Sciatic nerve (tissue), 2 donors: Measurements from ENCODE around the gene EPN2. TPM values are rescaled to one million over a fixed set of nuclear protein-coding genes. Genes with fewer than 3 reads are reported as not detected.
A peak's percentile ranks its signal among the peaks of the same experiment; 100 is the strongest.

Experiments
- ATAC-seq: fragments of 200-7000 bp; cut with Tn5 transposase; one replicate; pipeline ENCODE4 v1.9.1; 2020; ENCODE audit warnings: mild to moderate bottlenecking, moderate library complexity
- DNase-seq: peaks from one replicate; pipeline ENCODE4 v3.0.0-alpha.2; 2020; ENCODE audit warnings: low spot score
- intact Hi-C: fragments of 100-400 bp; cut with DNase I; formaldehyde crosslinking; loops from one replicate; pipeline ENCODE4 v1.14.2; 2022
- total RNA-seq: library from RNA; stranded (reverse); fragmentation: NEBNext Ultra II Directional; extraction: Animal tissue kit (Norgen Biotek cat#: 25700); gene quantifications from one replicate; pipeline ENCODE4 v1.2.1, GENCODE V29; 2021
- donor health status: DM: no; HTN: no; CAD: no.
- donor health status: DM: no; HTN: no; CAD: no.

The EPN2 gene
- total RNA-seq, 1 donor from 2014 or later, result 76.6 TPM

- ATAC-seq (peak; percentile 72), DNase-seq (no peak)
- intact Hi-C loops, result no loop called here
These were observed 67.0 kb downstream of the EPN2 start for GRCh38 chr17:19304209-19304608.

- DNase-seq (no peak), ATAC-seq (no peak)
- intact Hi-C loops, result no loop called here
These were observed 67.6 kb downstream of the EPN2 start for GRCh38 chr17:19304751-19305150.

- intact Hi-C loops, result no loop called here
- no peak for DNase-seq
These were observed 68.1 kb downstream of the EPN2 start for GRCh38 chr17:19305256-19305655.

GRCh38 chr17:19305761-19306159 lies 68.6 kb downstream of the EPN2 start:
- ATAC-seq, result no peak
- no peak for DNase-seq
- intact Hi-C loops, result no loop called here

More at GRCh38 chr17:19305256-19305655, 68.1 kb downstream of the EPN2 start:
- ATAC-seq, result no peak

- ATAC-seq, result peak; percentile 54
- no peak for DNase-seq
- intact Hi-C loops, result no loop called here
These were observed 69.3 kb downstream of the EPN2 start for GRCh38 chr17:19306160-19307111.

- DNase-seq (no peak), ATAC-seq (no peak)
- intact Hi-C loops, result no loop called here
These were observed 70.4 kb downstream of the EPN2 start for GRCh38 chr17:19307521-19307920.

GRCh38 chr17:19308398-19308797 lies 71.2 kb downstream of the EPN2 start:
- DNase-seq (no peak), ATAC-seq (no peak)
- intact Hi-C loops, result no loop called here

GRCh38 chr17:19309701-19310100 lies 72.5 kb downstream of the EPN2 start:
- ATAC-seq (no peak), DNase-seq (no peak)
- intact Hi-C loops, result no loop called here

- intact Hi-C loops, result no loop called here
- ATAC-seq (no peak), DNase-seq (no peak)
These were observed 73.0 kb downstream of the EPN2 start for GRCh38 chr17:19310151-19310550.

- DNase-seq, result no peak
- intact Hi-C loops, result no loop called here
- ATAC-seq, result no peak
These were observed 73.8 kb downstream of the EPN2 start for GRCh38 chr17:19311016-19311415.

- DNase-seq, result no peak
These were observed 74.5 kb downstream of the EPN2 start for GRCh38 chr17:19311421-19312215.

GRCh38 chr17:19312406-19312805 lies 75.2 kb downstream of the EPN2 start:
- intact Hi-C loops, result no loop called here
- ATAC-seq (no peak), DNase-seq (no peak)

More at GRCh38 chr17:19311421-19312215, 74.5 kb downstream of the EPN2 start:
- no peak for ATAC-seq
- intact Hi-C loops, result no loop called here

GRCh38 chr17:19313066-19313745 lies 76.0 kb downstream of the EPN2 start:
- DNase-seq (no peak), ATAC-seq (no peak)
- intact Hi-C loops, result no loop called here

GRCh38 chr17:19313746-19314651 lies 76.8 kb downstream of the EPN2 start:
- ATAC-seq (peak; percentile 47), DNase-seq (no peak)
- intact Hi-C loops, result no loop called here

- intact Hi-C loops, result no loop called here
- ATAC-seq, result no peak
- no peak for DNase-seq
These were observed 77.9 kb downstream of the EPN2 start for GRCh38 chr17:19315104-19315503.

GRCh38 chr17:19316761-19317358 lies 79.7 kb downstream of the EPN2 start:
- DNase-seq, result no peak
- no peak for ATAC-seq
- intact Hi-C loops, result no loop called here

GRCh38 chr17:19317359-19318095 lies 80.4 kb downstream of the EPN2 start:
- peak; percentile 84 for DNase-seq
- intact Hi-C loops, result no loop called here
- peak; percentile 91 for ATAC-seq
